Fibroblast of villous mesenchyme (primary cell): ENCODE results near the gene UBE2G2. TPM values are rescaled to one million over a fixed set of nuclear protein-coding genes. Genes with fewer than 3 reads are reported as not detected.

Experiments used
- DNase-seq: peaks from one replicate; pipeline ENCODE4 v3.0.0-alpha.2; 2010; ENCODE audit warnings: low read depth
- H3K4me3 ChIP-seq: 2 replicates; pipeline ENCODE4 v1.5.1; 2011; ENCODE audit warnings: low read depth, mild to moderate bottlenecking, low read length
- total RNA-seq: library from RNA; depleted of rRNA; stranded (reverse); fragments of >200 nt; gene quantifications from 2 replicates; pipeline ENCODE4 v1.2.3, GENCODE V29; 2012
- TF ChIP-seq, protein P1 (sequence below): IDR thresholded peaks from 2 replicates; pipeline ENCODE4 v1.5.1; 2012; ENCODE audit warnings: low read depth, mild to moderate bottlenecking, low read length; ENCODE audit not compliant: insufficient read depth

Gene UBE2G2
- total RNA-seq, 1 donor, result 88.5 TPM

DNA sequence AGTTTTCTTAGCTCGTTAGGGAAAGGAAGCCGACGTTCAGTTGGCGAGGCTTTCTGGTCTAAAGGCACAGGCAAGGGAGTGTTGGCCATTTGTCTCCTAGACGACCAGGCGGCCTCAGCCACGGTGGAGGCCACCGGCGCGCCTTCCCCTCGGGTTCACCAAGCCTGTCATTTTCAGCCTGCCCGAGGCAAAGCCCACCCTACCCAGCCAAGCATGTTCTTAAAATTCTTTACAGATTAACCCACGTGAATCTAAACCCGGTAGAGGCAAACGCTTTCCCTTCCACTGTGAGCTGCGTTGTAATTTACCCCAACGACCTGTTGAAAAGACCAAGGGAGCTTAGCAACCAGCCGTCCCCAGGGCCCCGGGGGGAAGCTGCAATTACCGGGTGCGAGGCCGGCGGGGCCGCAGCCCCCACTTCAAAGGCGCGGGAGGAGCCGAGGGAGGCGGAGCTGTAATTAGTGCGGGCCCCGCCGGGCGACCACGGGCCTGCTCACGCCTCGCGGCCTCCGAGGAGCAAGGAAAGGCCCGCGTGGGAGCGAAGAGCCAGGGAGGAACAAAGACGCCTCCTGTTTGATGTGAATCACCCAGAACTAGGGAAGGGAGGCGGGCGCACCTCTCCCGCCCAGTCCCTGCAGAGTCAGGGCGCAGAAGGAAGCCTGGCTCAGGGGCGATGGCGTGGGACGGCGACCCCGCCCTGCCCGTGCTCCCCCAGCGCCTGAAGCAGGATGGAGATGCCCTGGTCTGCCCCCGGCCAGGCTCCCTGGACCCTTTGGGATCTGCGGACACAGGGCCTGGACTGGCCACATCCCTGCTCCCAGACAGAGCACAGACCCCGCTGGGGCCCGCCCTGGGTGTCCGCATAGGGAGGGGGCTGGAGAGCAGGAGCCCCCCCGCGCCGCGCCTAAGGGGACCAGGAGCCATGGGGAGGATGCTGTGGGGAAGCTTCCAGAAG is 78.2 kb downstream of the UBE2G2 start:
- DNase-seq, result no peak
- H3K4me3 ChIP-seq, result no peak overlapping the region
- TF ChIP-seq, protein P1, sequence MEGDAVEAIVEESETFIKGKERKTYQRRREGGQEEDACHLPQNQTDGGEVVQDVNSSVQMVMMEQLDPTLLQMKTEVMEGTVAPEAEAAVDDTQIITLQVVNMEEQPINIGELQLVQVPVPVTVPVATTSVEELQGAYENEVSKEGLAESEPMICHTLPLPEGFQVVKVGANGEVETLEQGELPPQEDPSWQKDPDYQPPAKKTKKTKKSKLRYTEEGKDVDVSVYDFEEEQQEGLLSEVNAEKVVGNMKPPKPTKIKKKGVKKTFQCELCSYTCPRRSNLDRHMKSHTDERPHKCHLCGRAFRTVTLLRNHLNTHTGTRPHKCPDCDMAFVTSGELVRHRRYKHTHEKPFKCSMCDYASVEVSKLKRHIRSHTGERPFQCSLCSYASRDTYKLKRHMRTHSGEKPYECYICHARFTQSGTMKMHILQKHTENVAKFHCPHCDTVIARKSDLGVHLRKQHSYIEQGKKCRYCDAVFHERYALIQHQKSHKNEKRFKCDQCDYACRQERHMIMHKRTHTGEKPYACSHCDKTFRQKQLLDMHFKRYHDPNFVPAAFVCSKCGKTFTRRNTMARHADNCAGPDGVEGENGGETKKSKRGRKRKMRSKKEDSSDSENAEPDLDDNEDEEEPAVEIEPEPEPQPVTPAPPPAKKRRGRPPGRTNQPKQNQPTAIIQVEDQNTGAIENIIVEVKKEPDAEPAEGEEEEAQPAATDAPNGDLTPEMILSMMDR, result no peak

DNA sequence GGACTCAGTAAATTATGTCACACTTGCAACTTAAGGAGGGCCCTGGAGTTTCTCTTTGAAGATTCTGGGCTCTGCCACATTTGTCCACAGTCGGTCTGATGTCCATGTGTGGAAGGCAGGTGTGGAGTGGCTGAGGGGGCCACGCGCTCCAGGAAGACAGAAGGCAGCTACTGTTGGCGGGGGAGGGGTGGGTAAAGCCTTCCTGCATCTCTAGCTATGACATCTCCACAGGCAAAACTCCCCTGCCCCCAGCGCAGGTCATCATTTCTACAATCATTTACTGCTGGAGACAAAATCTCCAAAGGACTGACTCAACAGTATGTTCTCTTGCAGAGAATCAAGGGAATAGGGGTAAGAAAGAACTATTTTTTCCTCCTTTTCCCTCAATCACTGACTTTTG is 78.9 kb downstream of the UBE2G2 start:
- TF ChIP-seq, protein P1, result no peak
- no peak for DNase-seq
- no peak overlapping the region for H3K4me3 ChIP-seq

DNA sequence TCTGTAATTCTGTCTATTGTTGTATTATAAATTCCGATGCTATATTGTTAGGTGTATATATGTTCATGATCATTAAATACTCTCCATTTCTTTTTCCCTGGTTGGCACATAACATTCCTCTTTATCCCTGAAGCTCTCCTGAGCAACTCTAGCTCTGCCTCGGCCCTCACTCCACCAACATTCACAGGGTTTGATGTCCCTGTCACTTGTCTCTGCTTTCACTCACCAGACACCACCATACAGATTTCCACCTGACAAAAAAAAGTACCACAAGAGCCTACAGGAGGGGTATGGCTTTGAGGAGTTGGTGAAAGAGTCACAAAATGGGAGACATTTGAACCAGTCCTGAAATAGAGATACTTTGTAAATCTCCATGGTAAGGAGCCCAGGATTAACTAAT is 81.5 kb downstream of the UBE2G2 start:
- no peak for DNase-seq
- H3K4me3 ChIP-seq, result no peak overlapping the region
- TF ChIP-seq, protein P1, result no peak

Other genes starting within 250 kb of the UBE2G2 start
- gene KRTAP10-3, start 243.0 kb downstream of the UBE2G2 start, total RNA-seq, result not detected in 2 replicates
- gene KRTAP10-4, start 228.1 kb downstream of the UBE2G2 start, total RNA-seq, result not detected in 2 replicates
- gene KRTAP10-5, start 221.2 kb downstream of the UBE2G2 start, total RNA-seq, result not detected in 2 replicates
- not detected in 2 replicates for gene KRTAP10-6, start 209.3 kb downstream of the UBE2G2 start, total RNA-seq
- not detected in 2 replicates for gene KRTAP10-7, start 201.2 kb downstream of the UBE2G2 start, total RNA-seq
- not detected in 2 replicates for gene KRTAP10-8, start 189.7 kb downstream of the UBE2G2 start, total RNA-seq
- not detected in 2 replicates for gene KRTAP10-9, start 174.7 kb downstream of the UBE2G2 start, total RNA-seq
- gene KRTAP10-10, start 164.5 kb downstream of the UBE2G2 start, total RNA-seq, result not detected in 2 replicates
- not detected in 2 replicates for gene KRTAP10-11, start 155.4 kb downstream of the UBE2G2 start, total RNA-seq
- not detected in 2 replicates for gene KRTAP12-4, start 147.2 kb downstream of the UBE2G2 start, total RNA-seq
- gene KRTAP12-3, start 143.9 kb downstream of the UBE2G2 start, total RNA-seq, result not detected in 2 replicates
- gene KRTAP12-2, start 134.9 kb downstream of the UBE2G2 start, total RNA-seq, result not detected in 2 replicates
- not detected in 2 replicates for gene KRTAP12-1, start 119.7 kb downstream of the UBE2G2 start, total RNA-seq
- gene KRTAP10-12, start 104.6 kb downstream of the UBE2G2 start, total RNA-seq, result not detected in 2 replicates
- gene TSPEAR, start 90.2 kb downstream of the UBE2G2 start, total RNA-seq, result under 0.01 TPM in 1 of 2 replicates, not detected in the other
- 81.5 and 102 TPM in 2 replicates for gene SUMO3, start 16.2 kb upstream of the UBE2G2 start, total RNA-seq
- gene PTTG1IP, start 71.9 kb upstream of the UBE2G2 start, total RNA-seq, result 201 and 245 TPM in 2 replicates
- gene ITGB2, start 119.1 kb upstream of the UBE2G2 start, total RNA-seq, result under 0.01 and 0.43 TPM in 2 replicates
- gene SLX9, start 138.2 kb upstream of the UBE2G2 start, total RNA-seq, result 12.1 and 16.4 TPM in 2 replicates